HepG2 (cell line): ENCODE data around the gene MADCAM1. TPM values are rescaled to one million over a fixed set of nuclear protein-coding genes. Genes with fewer than 3 reads are reported as not detected.

Source experiments
- ARNT2 ChIP-seq: sonication (generic); formaldehyde crosslinking; IDR thresholded peaks from 2 replicates; pipeline ENCODE4 v1.8.0; 2022; ENCODE audit warnings: mild to moderate bottlenecking, low read depth, missing genetic modification reagents, moderate library complexity
- DDIT3 ChIP-seq: sonication (generic); formaldehyde crosslinking; IDR thresholded peaks from 2 replicates; pipeline ENCODE4 v1.4.0; 2020; ENCODE audit warnings: mild to moderate bottlenecking, missing genetic modification reagents
- DMAP1 ChIP-seq: IDR thresholded peaks from 2 replicates; pipeline ENCODE4 v1.6.1; 2016
- FLYWCH1 ChIP-seq: sonication (generic); formaldehyde crosslinking; IDR thresholded peaks from 2 replicates; pipeline ENCODE4 v1.8.1; 2023; ENCODE audit warnings: mild to moderate bottlenecking, missing genetic modification reagents
- FOXK2 ChIP-seq: fragments of 450-650 bp; IDR thresholded peaks from 2 replicates; pipeline ENCODE4 v1.6.1; 2016
- FOXO1 ChIP-seq: sonication (generic); formaldehyde crosslinking; IDR thresholded peaks from 2 replicates; pipeline ENCODE4 v1.4.0; 2020; ENCODE audit warnings: missing genetic modification reagents
- GZF1 ChIP-seq: sonication (generic); formaldehyde crosslinking; IDR thresholded peaks from 2 replicates; pipeline ENCODE4 v1.5.1; 2020; ENCODE audit warnings: mild to moderate bottlenecking, missing genetic modification reagents
- HNRNPK ChIP-seq: fragments of 200-400 bp; formaldehyde crosslinking; IDR thresholded peaks from 2 replicates; pipeline ENCODE4 v1.6.1; 2018; ENCODE audit warnings: low read length, low read depth, moderate library complexity, mild to moderate bottlenecking; ENCODE audit not compliant: poor library complexity, severe bottlenecking
- MEIS2 ChIP-seq: sonication (generic); formaldehyde crosslinking; IDR thresholded peaks from 2 replicates; pipeline ENCODE4 v1.9.0; 2021; ENCODE audit warnings: mild to moderate bottlenecking, missing genetic modification reagents
- NR3C1 ChIP-seq: sonication (generic); formaldehyde crosslinking; IDR thresholded peaks from 2 replicates; pipeline ENCODE4 v1.4.0; 2020; ENCODE audit warnings: missing genetic modification reagents
- PHB2 ChIP-seq: fragments of 450-650 bp; IDR thresholded peaks from 2 replicates; pipeline ENCODE4 v1.6.1; 2018; ENCODE audit not compliant: partially characterized antibody
- SKI ChIP-seq: fragments of 450-650 bp; IDR thresholded peaks from one replicate; pipeline ENCODE4 v1.6.1; 2018; ENCODE audit warnings: mild to moderate bottlenecking; ENCODE audit not compliant: partially characterized antibody
- SOX13 ChIP-seq, 3 experiments: fragments of 450-650 bp in 1 of 3; sonication (generic) in 1 of 3; formaldehyde crosslinking in 1 of 3; IDR thresholded peaks in 2 of 3; conservative IDR thresholded peaks in 1 of 3; 2 replicates each; pipeline versions ENCODE4 v1.5.0 to v1.6.1; 2016 to 2020; ENCODE audit warnings: antibody characterized with exemption in 1 of 3, mild to moderate bottlenecking in 1 of 3, missing compliant biosample characterization in 1 of 3, missing genetic modification reagents in 1 of 3, moderate library complexity in 1 of 3
- SP140L ChIP-seq: sonication (generic); formaldehyde crosslinking; IDR thresholded peaks from 2 replicates; pipeline ENCODE4 v1.4.0; 2020; ENCODE audit warnings: missing genetic modification reagents, borderline replicate concordance
- TFAP4 ChIP-seq: sonication (generic); IDR thresholded peaks from 2 replicates; pipeline ENCODE4 v1.6.1; 2016; ENCODE audit warnings: low read depth, borderline replicate concordance
- XBP1 ChIP-seq: sonication (generic); formaldehyde crosslinking; IDR thresholded peaks from 2 replicates; pipeline ENCODE4 v1.5.0; 2020; ENCODE audit warnings: missing genetic modification reagents
- ZBTB14 ChIP-seq: sonication (generic); formaldehyde crosslinking; IDR thresholded peaks from 2 replicates; pipeline ENCODE4 v1.4.0; 2020; ENCODE audit warnings: missing genetic modification reagents
- ZBTB38 ChIP-seq: sonication (generic); formaldehyde crosslinking; IDR thresholded peaks from 2 replicates; pipeline ENCODE4 v1.5.1; 2020; ENCODE audit warnings: mild to moderate bottlenecking, missing genetic modification reagents
- ZMAT3 ChIP-seq: sonication (generic); formaldehyde crosslinking; conservative IDR thresholded peaks from 2 replicates; pipeline ENCODE4 v1.7.0; 2021; ENCODE audit warnings: missing genetic modification reagents
- ZNF136 ChIP-seq: sonication (generic); formaldehyde crosslinking; IDR thresholded peaks from 2 replicates; pipeline ENCODE4 v1.8.1; 2022; ENCODE audit warnings: low read depth, mild to moderate bottlenecking, moderate library complexity, missing genetic modification reagents
- ZNF234 ChIP-seq: sonication (generic); formaldehyde crosslinking; conservative IDR thresholded peaks from 2 replicates; pipeline ENCODE4 v1.5.1; 2020; ENCODE audit warnings: mild to moderate bottlenecking, missing genetic modification reagents
- ZNF556 ChIP-seq: sonication (generic); formaldehyde crosslinking; IDR thresholded peaks from 2 replicates; pipeline ENCODE4 v1.4.0; 2020; ENCODE audit warnings: mild to moderate bottlenecking, missing genetic modification reagents, borderline replicate concordance
- ZNF614 ChIP-seq: IDR thresholded peaks from 2 replicates; pipeline ENCODE4 v1.6.1; 2018; ENCODE audit warnings: missing biosample characterization, missing genetic modification reagents, inconsistent platforms, borderline replicate concordance
- ZSCAN21 ChIP-seq: sonication (generic); formaldehyde crosslinking; IDR thresholded peaks from 2 replicates; pipeline ENCODE4 v1.8.0; 2022; ENCODE audit warnings: mild to moderate bottlenecking, missing genetic modification reagents, moderate library complexity, borderline replicate concordance
- polyA plus RNA-seq, 8 experiments: library from polyadenylated mRNA; depleted of rRNA in 3 of 8; stranded (reverse) in 7 of 8; unstranded in 1 of 8; fragments of >200 nt; fragmentation: Illumina TruSeq in 4 of 8; extraction: Trizol in 4 of 8; gene quantifications; 2 replicates each; pipeline versions ENCODE4 v1.2.1 to v1.2.3, GENCODE V29; 2011 to 2016; ENCODE audit warnings: low read depth in 4 of 8, missing spikeins in 1 of 8, mixed read lengths in 1 of 8; ENCODE audit not compliant: insufficient read depth in 1 of 8
- total RNA-seq, 5 experiments: library from RNA; depleted of rRNA; stranded (reverse); fragments of >200 nt; fragmentation: Illumina TruSeq; extraction: Trizol; gene quantifications; 2 replicates each; pipeline ENCODE4 v1.2.3, GENCODE V29; 2016; ENCODE audit warnings: low read depth in 1 of 5
- TF ChIP-seq, protein P1 (sequence below): sonication (generic); formaldehyde crosslinking; IDR thresholded peaks from 2 replicates; pipeline ENCODE4 v1.4.0; 2020; ENCODE audit warnings: low read depth, missing genetic modification reagents

The MADCAM1 gene
- total and polyA plus RNA-seq, 2 of the 13 experiments (the other 11 are each of a cell fraction or from before 2014, with no cell fraction given) = 0.29 to 0.33 TPM

- TF ChIP-seq ZBTB14 (no peak), ZSCAN21 (CRISPR knock-in tag) (peak; percentile 34; the same call in 1 of the 2 replicates), ZNF556 (no peak; the same call in 1 of the 2 replicates), ZNF234 (no peak), FOXO1 (CRISPR knock-in tag) (no peak; the same call in 1 of the 2 replicates), DMAP1 (CRISPR knock-in tag) (no peak), SOX13 (IDR thresholded peaks at IDR 0.05) (0 out of 2 replicates have a peak, but pooled peaks have one; percentile 20), SOX13 (CRISPR knock-in tag; conservative IDR thresholded peaks at IDR 0.05 in 1 of 2, IDR thresholded peaks at IDR 0.05 in 1 of 2) (peak in 1 of 2 experiments; percentile 83; a peak in 1 of 4 replicates), MEIS2 (no peak; the same call in none of the 2 replicates), FOXK2 (no peak), GZF1 (CRISPR knock-in tag) (no peak), DDIT3 (CRISPR knock-in tag) (no peak), FLYWCH1 (CRISPR knock-in tag) (no peak), HNRNPK (no peak), SKI (no peak), TFAP4 (peak; percentile 50; the same call in 1 of the 2 replicates), ZNF614 (CRISPR knock-in tag) (peak; percentile 39; the same call in 1 of the 2 replicates), XBP1 (CRISPR knock-in tag) (no peak), SP140L (CRISPR knock-in tag) (no peak), PHB2 (no peak), ZMAT3 (CRISPR knock-in tag) (no peak; the same call in 1 of the 2 replicates), ARNT2 (CRISPR knock-in tag) (no peak), ZNF136 (CRISPR knock-in tag) (no peak), NR3C1 (CRISPR knock-in tag) (no peak), ZBTB38 (CRISPR knock-in tag) (peak; percentile 51; the same call in 1 of the 2 replicates)
- TF ChIP-seq, protein P1, sequence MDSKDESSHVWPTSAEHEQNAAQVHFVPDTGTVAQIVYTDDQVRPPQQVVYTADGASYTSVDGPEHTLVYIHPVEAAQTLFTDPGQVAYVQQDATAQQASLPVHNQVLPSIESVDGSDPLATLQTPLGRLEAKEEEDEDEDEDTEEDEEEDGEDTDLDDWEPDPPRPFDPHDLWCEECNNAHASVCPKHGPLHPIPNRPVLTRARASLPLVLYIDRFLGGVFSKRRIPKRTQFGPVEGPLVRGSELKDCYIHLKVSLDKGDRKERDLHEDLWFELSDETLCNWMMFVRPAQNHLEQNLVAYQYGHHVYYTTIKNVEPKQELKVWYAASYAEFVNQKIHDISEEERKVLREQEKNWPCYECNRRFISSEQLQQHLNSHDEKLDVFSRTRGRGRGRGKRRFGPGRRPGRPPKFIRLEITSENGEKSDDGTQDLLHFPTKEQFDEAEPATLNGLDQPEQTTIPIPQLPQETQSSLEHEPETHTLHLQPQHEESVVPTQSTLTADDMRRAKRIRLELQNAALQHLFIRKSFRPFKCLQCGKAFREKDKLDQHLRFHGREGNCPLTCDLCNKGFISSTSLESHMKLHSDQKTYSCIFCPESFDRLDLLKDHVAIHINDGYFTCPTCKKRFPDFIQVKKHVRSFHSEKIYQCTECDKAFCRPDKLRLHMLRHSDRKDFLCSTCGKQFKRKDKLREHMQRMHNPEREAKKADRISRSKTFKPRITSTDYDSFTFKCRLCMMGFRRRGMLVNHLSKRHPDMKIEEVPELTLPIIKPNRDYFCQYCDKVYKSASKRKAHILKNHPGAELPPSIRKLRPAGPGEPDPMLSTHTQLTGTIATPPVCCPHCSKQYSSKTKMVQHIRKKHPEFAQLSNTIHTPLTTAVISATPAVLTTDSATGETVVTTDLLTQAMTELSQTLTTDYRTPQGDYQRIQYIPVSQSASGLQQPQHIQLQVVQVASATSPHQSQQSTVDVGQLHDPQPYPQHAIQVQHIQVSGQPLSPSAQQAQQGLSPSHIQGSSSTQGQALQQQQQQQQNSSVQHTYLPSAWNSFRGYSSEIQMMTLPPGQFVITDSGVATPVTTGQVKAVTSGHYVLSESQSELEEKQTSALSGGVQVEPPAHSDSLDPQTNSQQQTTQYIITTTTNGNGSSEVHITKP = peak; percentile 70
Observed at GRCh38 chr19:485583-486236, 10.6 kb upstream of the MADCAM1 start (continued).
